GM23338 (cell line): ENCODE measurements around the gene FBN3. TPM values are rescaled to one million over a fixed set of nuclear protein-coding genes. Genes with fewer than 3 reads are reported as not detected.
A peak's percentile ranks its signal among the peaks of the same experiment; 100 is the strongest.

ENCODE experiments used
- ATAC-seq: fragments of 200-7000 bp; cut with Tn5 transposase; 3 replicates; pipeline ENCODE4 v1.9.1; 2020
- DNase-seq: peaks from one replicate; pipeline ENCODE4 v3.0.0-alpha.2; 2015; ENCODE audit warnings: low spot score
- H2AFZ ChIP-seq: fragments of 200-600 bp; sonication (generic); 2 replicates; pipeline ENCODE4 v1.8.0; 2016; ENCODE audit warnings: antibody characterized with exemption, mild to moderate bottlenecking, moderate library complexity
- H3F3A ChIP-seq: fragments of 200-600 bp; sonication (generic); replicated peaks from 2 replicates; pipeline ENCODE4 v1.8.0; 2017; ENCODE audit warnings: antibody characterized with exemption, mixed run types, low read depth
- H3K27ac ChIP-seq: fragments of 200-600 bp; sonication (generic); 2 replicates; pipeline ENCODE4 v1.6.1; 2016; ENCODE audit warnings: low read depth
- H3K27me3 ChIP-seq: fragments of 200-600 bp; sonication (generic); 2 replicates; pipeline ENCODE4 v1.8.0; 2016; ENCODE audit warnings: mild to moderate bottlenecking, mixed run types, moderate library complexity; ENCODE audit not compliant: insufficient read depth
- H3K36me3 ChIP-seq: fragments of 200-600 bp; sonication (generic); 2 replicates; pipeline ENCODE4 v1.8.0; 2016; ENCODE audit warnings: mild to moderate bottlenecking; ENCODE audit not compliant: insufficient read depth
- H3K4me1 ChIP-seq: fragments of 200-600 bp; sonication (generic); 2 replicates; pipeline ENCODE4 v1.8.0; 2016; ENCODE audit warnings: mild to moderate bottlenecking, moderate library complexity; ENCODE audit not compliant: insufficient read depth
- H3K4me2 ChIP-seq: fragments of 200-600 bp; sonication (generic); 2 replicates; pipeline ENCODE4 v1.7.1; 2017; ENCODE audit warnings: mixed run types
- H3K4me3 ChIP-seq: fragments of 200-600 bp; sonication (generic); 2 replicates; pipeline ENCODE4 v1.6.1; 2016; ENCODE audit warnings: mixed run types
- H3K79me2 ChIP-seq: fragments of 200-600 bp; sonication (generic); replicated peaks from 2 replicates; pipeline ENCODE4 v1.8.0; 2017; ENCODE audit warnings: mild to moderate bottlenecking; ENCODE audit not compliant: insufficient read depth
- H3K9me2 ChIP-seq: fragments of 200-600 bp; sonication (generic); 2 replicates; pipeline ENCODE4 v1.8.0; 2017; ENCODE audit not compliant: insufficient read depth
- H4K20me1 ChIP-seq: fragments of 200-600 bp; sonication (generic); replicated peaks from 2 replicates; pipeline ENCODE4 v1.8.0; 2017; ENCODE audit warnings: mild to moderate bottlenecking; ENCODE audit not compliant: insufficient read depth
- H3K27ac Mint-ChIP-seq: 2 replicates; pipeline ENCODE4 v1.8.0; 2020; ENCODE audit warnings: inconsistent platforms, mild to moderate bottlenecking, moderate library complexity, mixed read lengths
- H3K27me3 Mint-ChIP-seq: 3 replicates; pipeline ENCODE4 v1.8.0; 2022; ENCODE audit warnings: low read depth, mild to moderate bottlenecking, moderate library complexity, mixed read lengths, inconsistent platforms; ENCODE audit not compliant: insufficient read depth, poor library complexity
- H3K36me3 Mint-ChIP-seq: 3 replicates; pipeline ENCODE4 v1.8.0; 2021; ENCODE audit warnings: low read depth, mild to moderate bottlenecking, inconsistent platforms, moderate library complexity, mixed read lengths
- H3K4me1 Mint-ChIP-seq: 3 replicates; pipeline ENCODE4 v1.8.0; 2020; ENCODE audit warnings: mild to moderate bottlenecking, inconsistent platforms, mixed read lengths
- H3K4me3 Mint-ChIP-seq: 3 replicates; pipeline ENCODE4 v1.8.0; 2021; ENCODE audit warnings: moderate library complexity, mild to moderate bottlenecking, inconsistent platforms, mixed read lengths
- H3K9me3 Mint-ChIP-seq: 3 replicates; pipeline ENCODE4 v1.8.0; 2020; ENCODE audit warnings: moderate library complexity, mild to moderate bottlenecking, inconsistent platforms, mixed read lengths
- CREB1 ChIP-seq: fragments of 250-450 bp; sonication (Bioruptor Pico); IDR thresholded peaks from 2 replicates; pipeline ENCODE4 v1.5.0; 2020; ENCODE audit warnings: low read depth, mild to moderate bottlenecking, moderate library complexity
- EZH2 ChIP-seq: fragments of 200-600 bp; sonication (generic); IDR thresholded peaks from one replicate; pipeline ENCODE4 v1.8.0; 2017; ENCODE audit warnings: antibody characterized with exemption, mild to moderate bottlenecking, low read depth; ENCODE audit not compliant: unreplicated experiment
- EZH2phosphoT487 ChIP-seq: fragments of 200-600 bp; sonication (generic); IDR thresholded peaks from one replicate; pipeline ENCODE4 v1.8.1; 2018; ENCODE audit warnings: antibody characterized with exemption; ENCODE audit not compliant: unreplicated experiment
- JUNB ChIP-seq: IDR thresholded peaks from one replicate; pipeline ENCODE4 v1.6.1; 2016; ENCODE audit warnings: antibody characterized with exemption; ENCODE audit not compliant: unreplicated experiment
- NANOG ChIP-seq: IDR thresholded peaks from 2 replicates; pipeline ENCODE4 v1.6.1; 2016; ENCODE audit warnings: antibody characterized with exemption, borderline replicate concordance
- POLR2AphosphoS5 ChIP-seq: IDR thresholded peaks from 2 replicates; pipeline ENCODE4 v1.6.1; 2016; ENCODE audit warnings: antibody characterized with exemption, low read depth
- STAT1 ChIP-seq: IDR thresholded peaks from one replicate; pipeline ENCODE4 v1.6.1; 2016; ENCODE audit warnings: antibody characterized with exemption; ENCODE audit not compliant: unreplicated experiment
- ZNF114 ChIP-seq: fragments of 250-450 bp; sonication (Bioruptor Pico); IDR thresholded peaks from 2 replicates; pipeline ENCODE4 v1.5.0; 2020; ENCODE audit warnings: mild to moderate bottlenecking, moderate library complexity
- ZNF331 ChIP-seq: fragments of 250-450 bp; sonication (Bioruptor Pico); IDR thresholded peaks from 2 replicates; pipeline ENCODE4 v1.5.0; 2020; ENCODE audit warnings: low read depth, mild to moderate bottlenecking, moderate library complexity
- polyA plus RNA-seq: library from polyadenylated mRNA; unstranded; fragments of >200 nt; fragmentation: Nextera tagmentation; extraction: Ambion mirVana; gene quantifications from 2 replicates; pipeline ENCODE4 v1.2.1, GENCODE V29; 2016
- total RNA-seq: library from RNA; depleted of rRNA; stranded (reverse); fragments of >200 nt; shearing (Covaris generic); gene quantifications from 2 replicates; pipeline ENCODE4 v1.2.3, GENCODE V29; 2014
- TF ChIP-seq, protein P1 (sequence below), 2 experiments: fragments of 200-600 bp in 1 of 2; sonication (generic) in 1 of 2; conservative IDR thresholded peaks; 2 replicates each; pipeline versions ENCODE4 v1.5.1 to v1.6.1; 2016 to 2017; ENCODE audit warnings: antibody characterized with exemption in 2 of 2, low read depth in 2 of 2, mild to moderate bottlenecking in 2 of 2, moderate library complexity in 1 of 2
- TF ChIP-seq, protein P2 (sequence below): IDR thresholded peaks from 2 replicates; pipeline ENCODE4 v1.6.1; 2016; ENCODE audit warnings: antibody characterized with exemption
- TF ChIP-seq, protein P3 (sequence below): fragments of 250-450 bp; sonication (Bioruptor Pico); IDR thresholded peaks from 2 replicates; pipeline ENCODE4 v1.5.0; 2020; ENCODE audit warnings: mild to moderate bottlenecking, moderate library complexity
- TF ChIP-seq, protein P4 (sequence below): IDR thresholded peaks from one replicate; pipeline ENCODE4 v1.6.1; 2018; ENCODE audit warnings: antibody characterized with exemption; ENCODE audit not compliant: unreplicated experiment

The FBN3 gene
- total and polyA plus RNA-seq, 2 experiments from 2014 or later, result 8.5 to 54.5 TPM

DNA sequence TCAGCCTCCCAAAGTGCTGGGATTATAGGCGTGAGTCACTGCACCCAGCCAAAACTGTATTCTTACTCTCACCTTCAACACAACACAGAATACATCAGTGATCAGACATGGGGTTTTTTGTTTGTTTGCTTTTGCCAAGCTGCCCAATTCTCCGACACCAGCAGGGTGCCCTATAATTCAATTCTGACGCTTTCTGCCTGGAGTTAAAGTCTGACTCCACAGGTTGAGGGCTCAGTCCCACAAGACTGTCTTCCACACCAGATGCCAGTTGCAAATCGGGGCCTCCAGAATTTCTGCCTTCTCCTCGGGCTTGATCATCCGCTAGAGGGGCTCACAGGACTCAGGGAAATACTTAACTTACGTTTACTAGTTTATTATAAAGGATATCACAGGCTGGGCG lies 22.1 kb downstream of the FBN3 start:
- Histone ChIP-seq H3K27me3 (no peaks in the 10 kb centered on the region), H3K79me2 (no peaks in the 10 kb centered on the region), H3K36me3 (no peaks in the 10 kb centered on the region; the same call in 1 of the 2 replicates), H3F3A (0 out of 2 replicates have a peak, but pooled peaks cover 6% of the 10 kb centered on the region), H3K27ac (no peak overlapping the region), H3K4me3 (no peak overlapping the region), H3K4me2 (no peak overlapping the region), H3K9me2 (no peaks in the 10 kb centered on the region), H2AFZ (no peak overlapping the region), H4K20me1 (no peaks in the 10 kb centered on the region), H3K4me1 (no peaks in the 10 kb centered on the region)
- DNase-seq, result no peak
- no peak for TF ChIP-seq POLR2AphosphoS5
- no peak for TF ChIP-seq CREB1 (CRISPR knock-in tag)
- no peak for TF ChIP-seq EZH2phosphoT487
- TF ChIP-seq ZNF331, result no peak
- TF ChIP-seq EZH2, result no peak
- no peak for TF ChIP-seq JUNB
- TF ChIP-seq STAT1, result no peak
- no peak for TF ChIP-seq NANOG
- TF ChIP-seq, protein P1, sequence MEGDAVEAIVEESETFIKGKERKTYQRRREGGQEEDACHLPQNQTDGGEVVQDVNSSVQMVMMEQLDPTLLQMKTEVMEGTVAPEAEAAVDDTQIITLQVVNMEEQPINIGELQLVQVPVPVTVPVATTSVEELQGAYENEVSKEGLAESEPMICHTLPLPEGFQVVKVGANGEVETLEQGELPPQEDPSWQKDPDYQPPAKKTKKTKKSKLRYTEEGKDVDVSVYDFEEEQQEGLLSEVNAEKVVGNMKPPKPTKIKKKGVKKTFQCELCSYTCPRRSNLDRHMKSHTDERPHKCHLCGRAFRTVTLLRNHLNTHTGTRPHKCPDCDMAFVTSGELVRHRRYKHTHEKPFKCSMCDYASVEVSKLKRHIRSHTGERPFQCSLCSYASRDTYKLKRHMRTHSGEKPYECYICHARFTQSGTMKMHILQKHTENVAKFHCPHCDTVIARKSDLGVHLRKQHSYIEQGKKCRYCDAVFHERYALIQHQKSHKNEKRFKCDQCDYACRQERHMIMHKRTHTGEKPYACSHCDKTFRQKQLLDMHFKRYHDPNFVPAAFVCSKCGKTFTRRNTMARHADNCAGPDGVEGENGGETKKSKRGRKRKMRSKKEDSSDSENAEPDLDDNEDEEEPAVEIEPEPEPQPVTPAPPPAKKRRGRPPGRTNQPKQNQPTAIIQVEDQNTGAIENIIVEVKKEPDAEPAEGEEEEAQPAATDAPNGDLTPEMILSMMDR (conservative IDR thresholded peaks at IDR 0.05; ENCODE audit: low read depth in 2 of 2), result no peak
- TF ChIP-seq, protein P2, sequence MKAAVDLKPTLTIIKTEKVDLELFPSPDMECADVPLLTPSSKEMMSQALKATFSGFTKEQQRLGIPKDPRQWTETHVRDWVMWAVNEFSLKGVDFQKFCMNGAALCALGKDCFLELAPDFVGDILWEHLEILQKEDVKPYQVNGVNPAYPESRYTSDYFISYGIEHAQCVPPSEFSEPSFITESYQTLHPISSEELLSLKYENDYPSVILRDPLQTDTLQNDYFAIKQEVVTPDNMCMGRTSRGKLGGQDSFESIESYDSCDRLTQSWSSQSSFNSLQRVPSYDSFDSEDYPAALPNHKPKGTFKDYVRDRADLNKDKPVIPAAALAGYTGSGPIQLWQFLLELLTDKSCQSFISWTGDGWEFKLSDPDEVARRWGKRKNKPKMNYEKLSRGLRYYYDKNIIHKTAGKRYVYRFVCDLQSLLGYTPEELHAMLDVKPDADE, result no peak
- no peak for TF ChIP-seq ZNF114 (CRISPR knock-in tag)
- TF ChIP-seq, protein P3, sequence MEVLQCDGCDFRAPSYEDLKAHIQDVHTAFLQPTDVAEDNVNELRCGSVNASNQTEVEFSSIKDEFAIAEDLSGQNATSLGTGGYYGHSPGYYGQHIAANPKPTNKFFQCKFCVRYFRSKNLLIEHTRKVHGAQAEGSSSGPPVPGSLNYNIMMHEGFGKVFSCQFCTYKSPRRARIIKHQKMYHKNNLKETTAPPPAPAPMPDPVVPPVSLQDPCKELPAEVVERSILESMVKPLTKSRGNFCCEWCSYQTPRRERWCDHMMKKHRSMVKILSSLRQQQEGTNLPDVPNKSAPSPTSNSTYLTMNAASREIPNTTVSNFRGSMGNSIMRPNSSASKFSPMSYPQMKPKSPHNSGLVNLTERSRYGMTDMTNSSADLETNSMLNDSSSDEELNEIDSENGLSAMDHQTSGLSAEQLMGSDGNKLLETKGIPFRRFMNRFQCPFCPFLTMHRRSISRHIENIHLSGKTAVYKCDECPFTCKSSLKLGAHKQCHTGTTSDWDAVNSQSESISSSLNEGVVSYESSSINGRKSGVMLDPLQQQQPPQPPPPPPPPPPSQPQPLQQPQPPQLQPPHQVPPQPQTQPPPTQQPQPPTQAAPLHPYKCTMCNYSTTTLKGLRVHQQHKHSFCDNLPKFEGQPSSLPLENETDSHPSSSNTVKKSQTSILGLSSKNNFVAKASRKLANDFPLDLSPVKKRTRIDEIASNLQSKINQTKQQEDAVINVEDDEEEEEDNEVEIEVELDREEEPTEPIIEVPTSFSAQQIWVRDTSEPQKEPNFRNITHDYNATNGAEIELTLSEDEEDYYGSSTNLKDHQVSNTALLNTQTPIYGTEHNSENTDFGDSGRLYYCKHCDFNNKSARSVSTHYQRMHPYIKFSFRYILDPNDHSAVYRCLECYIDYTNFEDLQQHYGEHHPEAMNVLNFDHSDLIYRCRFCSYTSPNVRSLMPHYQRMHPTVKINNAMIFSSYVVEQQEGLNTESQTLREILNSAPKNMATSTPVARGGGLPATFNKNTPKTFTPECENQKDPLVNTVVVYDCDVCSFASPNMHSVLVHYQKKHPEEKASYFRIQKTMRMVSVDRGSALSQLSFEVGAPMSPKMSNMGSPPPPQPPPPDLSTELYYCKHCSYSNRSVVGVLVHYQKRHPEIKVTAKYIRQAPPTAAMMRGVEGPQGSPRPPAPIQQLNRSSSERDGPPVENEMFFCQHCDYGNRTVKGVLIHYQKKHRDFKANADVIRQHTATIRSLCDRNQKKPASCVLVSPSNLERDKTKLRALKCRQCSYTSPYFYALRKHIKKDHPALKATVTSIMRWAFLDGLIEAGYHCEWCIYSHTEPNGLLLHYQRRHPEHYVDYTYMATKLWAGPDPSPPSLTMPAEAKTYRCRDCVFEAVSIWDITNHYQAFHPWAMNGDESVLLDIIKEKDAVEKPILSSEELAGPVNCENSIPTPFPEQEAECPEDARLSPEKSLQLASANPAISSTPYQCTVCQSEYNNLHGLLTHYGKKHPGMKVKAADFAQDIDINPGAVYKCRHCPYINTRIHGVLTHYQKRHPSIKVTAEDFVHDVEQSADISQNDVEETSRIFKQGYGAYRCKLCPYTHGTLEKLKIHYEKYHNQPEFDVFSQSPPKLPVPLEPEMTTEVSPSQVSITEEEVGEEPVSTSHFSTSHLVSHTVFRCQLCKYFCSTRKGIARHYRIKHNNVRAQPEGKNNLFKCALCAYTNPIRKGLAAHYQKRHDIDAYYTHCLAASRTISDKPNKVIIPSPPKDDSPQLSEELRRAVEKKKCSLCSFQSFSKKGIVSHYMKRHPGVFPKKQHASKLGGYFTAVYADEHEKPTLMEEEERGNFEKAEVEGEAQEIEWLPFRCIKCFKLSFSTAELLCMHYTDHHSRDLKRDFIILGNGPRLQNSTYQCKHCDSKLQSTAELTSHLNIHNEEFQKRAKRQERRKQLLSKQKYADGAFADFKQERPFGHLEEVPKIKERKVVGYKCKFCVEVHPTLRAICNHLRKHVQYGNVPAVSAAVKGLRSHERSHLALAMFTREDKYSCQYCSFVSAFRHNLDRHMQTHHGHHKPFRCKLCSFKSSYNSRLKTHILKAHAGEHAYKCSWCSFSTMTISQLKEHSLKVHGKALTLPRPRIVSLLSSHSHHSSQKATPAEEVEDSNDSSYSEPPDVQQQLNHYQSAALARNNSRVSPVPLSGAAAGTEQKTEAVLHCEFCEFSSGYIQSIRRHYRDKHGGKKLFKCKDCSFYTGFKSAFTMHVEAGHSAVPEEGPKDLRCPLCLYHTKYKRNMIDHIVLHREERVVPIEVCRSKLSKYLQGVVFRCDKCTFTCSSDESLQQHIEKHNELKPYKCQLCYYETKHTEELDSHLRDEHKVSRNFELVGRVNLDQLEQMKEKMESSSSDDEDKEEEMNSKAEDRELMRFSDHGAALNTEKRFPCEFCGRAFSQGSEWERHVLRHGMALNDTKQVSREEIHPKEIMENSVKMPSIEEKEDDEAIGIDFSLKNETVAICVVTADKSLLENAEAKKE (CRISPR knock-in tag), result no peak
- TF ChIP-seq, protein P4, sequence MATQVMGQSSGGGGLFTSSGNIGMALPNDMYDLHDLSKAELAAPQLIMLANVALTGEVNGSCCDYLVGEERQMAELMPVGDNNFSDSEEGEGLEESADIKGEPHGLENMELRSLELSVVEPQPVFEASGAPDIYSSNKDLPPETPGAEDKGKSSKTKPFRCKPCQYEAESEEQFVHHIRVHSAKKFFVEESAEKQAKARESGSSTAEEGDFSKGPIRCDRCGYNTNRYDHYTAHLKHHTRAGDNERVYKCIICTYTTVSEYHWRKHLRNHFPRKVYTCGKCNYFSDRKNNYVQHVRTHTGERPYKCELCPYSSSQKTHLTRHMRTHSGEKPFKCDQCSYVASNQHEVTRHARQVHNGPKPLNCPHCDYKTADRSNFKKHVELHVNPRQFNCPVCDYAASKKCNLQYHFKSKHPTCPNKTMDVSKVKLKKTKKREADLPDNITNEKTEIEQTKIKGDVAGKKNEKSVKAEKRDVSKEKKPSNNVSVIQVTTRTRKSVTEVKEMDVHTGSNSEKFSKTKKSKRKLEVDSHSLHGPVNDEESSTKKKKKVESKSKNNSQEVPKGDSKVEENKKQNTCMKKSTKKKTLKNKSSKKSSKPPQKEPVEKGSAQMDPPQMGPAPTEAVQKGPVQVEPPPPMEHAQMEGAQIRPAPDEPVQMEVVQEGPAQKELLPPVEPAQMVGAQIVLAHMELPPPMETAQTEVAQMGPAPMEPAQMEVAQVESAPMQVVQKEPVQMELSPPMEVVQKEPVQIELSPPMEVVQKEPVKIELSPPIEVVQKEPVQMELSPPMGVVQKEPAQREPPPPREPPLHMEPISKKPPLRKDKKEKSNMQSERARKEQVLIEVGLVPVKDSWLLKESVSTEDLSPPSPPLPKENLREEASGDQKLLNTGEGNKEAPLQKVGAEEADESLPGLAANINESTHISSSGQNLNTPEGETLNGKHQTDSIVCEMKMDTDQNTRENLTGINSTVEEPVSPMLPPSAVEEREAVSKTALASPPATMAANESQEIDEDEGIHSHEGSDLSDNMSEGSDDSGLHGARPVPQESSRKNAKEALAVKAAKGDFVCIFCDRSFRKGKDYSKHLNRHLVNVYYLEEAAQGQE, result no peak
- H3K9me3 Mint-ChIP-seq, result no peaks in the 10 kb centered on the region
- H3K4me3 Mint-ChIP-seq, result no peak overlapping the region
- peaks cover 10% of the 10 kb centered on the region for H3K27me3 Mint-ChIP-seq
- no peak for ATAC-seq
- H3K36me3 Mint-ChIP-seq, result peaks cover 57% of the 10 kb centered on the region
- H3K4me1 Mint-ChIP-seq, result no peaks in the 10 kb centered on the region
- H3K27ac Mint-ChIP-seq, result peak overlapping the region; percentile 65; the same call in 1 of the 2 replicates
